GM21737 (cell line): Measurements from ENCODE around the gene SEC62.

ENCODE experiments used
- ATAC-seq: cut with Tn5 transposase; IDR thresholded peaks from one replicate; pipeline ENCODE4 v1.9.1; 2021; ENCODE audit warnings: mild to moderate bottlenecking, moderate library complexity; ENCODE audit not compliant: unreplicated experiment

SEC62 gene

DNA sequence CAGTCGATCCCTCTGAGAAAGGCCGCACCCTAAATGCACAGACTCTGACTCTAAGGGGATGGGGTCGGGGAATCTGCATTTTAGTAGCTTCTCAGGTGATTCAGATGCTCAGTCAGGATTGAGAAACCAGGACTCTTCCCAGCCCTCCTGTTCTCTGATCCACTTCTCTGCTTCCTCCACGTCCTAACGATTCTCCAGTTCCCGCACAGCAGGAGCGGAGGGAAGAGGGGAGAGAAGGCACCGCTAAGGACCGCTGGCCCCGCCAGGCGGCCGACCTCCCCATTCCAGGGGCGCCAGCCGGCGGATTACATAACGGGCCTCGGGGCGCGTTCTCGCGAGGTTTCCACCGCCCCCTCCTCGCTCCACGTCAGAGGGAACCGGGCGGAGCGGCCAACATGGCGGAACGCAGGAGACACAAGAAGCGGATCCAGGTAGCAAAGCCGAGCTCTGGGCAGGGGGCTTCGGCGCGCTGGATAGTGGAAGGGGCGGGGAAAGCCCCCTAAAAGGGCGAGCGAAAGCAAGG is at the start of gene SEC62:
Gene SEC62, plus strand, starts transcription at position 380 of the 523 bp plus-strand sequence. Its CDS starts 16 bp downstream, at position 396.
- ATAC-seq: peak; percentile 94

DNA sequence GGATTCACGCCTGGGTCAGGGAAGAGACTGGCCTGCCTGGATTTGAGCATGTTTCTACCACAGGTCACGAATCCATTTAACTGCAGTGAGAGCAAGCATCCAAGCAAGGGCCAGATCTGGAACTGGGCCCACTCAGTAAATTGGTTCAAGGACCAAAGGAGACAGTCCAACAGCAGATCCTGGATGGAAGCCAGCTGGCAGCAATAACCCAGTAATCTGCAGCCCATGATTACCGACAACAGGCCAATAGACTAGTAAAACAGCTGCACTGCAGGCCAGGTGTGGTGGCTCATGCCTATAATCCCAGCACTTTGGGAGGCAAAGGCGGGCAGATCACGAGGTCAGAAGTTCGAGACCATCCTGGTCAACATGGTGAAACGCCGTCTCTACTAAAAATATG is 43.4 kb upstream of the SEC62 start:
- no peak for ATAC-seq

DNA sequence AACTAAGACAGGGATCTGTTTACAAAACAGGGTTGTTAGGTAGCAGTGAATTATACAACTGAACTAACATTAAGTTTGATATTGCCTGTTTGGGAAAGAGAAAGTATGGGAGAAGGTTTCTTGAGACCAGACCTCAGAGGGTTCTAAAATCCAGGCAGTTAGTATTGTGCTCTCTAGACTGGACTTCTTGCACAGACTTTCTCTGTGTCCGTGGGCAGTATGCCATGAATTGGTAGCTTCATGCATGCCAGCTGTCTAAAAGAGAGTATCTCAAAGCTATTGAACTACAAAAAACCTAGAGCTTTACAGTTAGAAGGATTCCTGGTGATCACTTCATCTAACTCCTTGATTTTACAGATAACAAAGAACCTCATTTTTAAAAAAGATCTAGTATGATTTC is 42.8 kb upstream of the SEC62 start:
- no peak for ATAC-seq

DNA sequence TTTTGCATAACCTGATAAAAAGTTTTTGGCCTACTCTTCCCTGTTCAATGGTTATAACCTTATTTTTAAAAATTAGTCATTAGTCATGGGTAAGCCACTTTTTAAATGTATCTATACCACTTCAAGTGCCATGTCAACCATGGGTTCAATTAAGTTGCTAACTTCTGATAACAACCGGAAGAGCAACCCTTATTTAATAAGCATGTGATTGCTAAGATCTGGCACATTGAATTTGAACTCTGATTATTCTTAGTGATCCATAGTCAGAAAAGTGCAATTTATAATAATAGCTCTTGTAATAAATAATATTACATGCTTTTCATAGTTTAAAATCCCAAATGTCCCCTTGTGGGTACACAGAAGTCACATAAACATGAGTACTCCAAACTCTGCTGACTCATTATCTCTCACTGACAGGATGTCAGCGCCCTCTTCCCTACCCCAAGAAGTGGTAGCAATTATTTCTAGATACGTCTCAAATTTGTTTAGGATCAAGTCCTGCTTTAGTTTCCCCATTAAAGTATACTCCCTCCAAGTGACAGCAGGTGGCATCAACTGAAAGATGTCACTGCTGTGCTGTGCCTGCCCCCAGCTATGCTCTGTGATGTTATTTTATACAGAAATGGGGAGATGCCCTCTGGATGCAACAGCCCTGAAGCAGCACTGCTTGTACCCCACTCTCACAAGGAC is 36.6 kb upstream of the SEC62 start:
- no peak for ATAC-seq

GRCh38 chr3:169930843-169931242 is 35.8 kb upstream of the SEC62 start:
- ATAC-seq: no peak

- peak; percentile 94 for ATAC-seq
These were observed 34.7 kb upstream of the SEC62 start for GRCh38 chr3:169931747-169932520.

DNA sequence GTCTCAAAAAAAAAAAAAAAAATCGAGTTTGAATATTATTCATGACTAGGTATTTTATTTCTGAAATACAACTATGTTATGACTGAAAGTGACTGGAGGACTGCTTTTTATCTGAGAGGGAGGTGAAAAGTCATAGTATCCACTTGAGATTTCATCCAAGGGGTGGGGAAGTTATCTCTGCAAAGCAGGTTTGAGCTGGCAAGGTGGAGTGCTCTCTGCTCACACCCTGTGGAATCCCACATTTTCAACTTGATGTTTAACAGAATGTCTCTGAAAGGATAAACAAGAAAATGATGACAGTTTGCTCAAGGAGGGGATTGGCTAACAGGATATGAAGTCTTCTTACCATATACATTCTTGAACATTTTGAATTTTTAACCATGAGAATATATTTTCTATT is 27.3 kb upstream of the SEC62 start:
- ATAC-seq: no peak

DNA sequence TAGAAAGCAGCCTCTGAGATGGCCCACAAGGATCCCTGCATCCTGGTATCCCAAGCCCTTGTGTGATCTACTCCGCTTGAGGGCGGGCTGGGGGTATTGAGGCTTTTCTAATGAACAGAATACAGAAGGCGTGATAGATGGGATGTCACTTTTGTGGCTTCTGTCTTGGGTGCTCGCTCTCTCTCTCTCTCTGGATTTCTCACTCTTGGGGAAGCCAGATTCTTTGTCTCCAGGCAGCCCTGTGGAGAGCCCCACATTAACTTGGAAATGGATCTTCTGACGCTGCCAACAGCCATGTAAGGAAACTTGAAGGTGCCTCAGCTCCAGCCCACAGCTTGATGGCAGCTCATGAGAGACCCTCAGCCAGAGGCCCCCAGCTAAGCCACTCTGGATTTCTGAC is 26.9 kb upstream of the SEC62 start:
- ATAC-seq: no peak

DNA sequence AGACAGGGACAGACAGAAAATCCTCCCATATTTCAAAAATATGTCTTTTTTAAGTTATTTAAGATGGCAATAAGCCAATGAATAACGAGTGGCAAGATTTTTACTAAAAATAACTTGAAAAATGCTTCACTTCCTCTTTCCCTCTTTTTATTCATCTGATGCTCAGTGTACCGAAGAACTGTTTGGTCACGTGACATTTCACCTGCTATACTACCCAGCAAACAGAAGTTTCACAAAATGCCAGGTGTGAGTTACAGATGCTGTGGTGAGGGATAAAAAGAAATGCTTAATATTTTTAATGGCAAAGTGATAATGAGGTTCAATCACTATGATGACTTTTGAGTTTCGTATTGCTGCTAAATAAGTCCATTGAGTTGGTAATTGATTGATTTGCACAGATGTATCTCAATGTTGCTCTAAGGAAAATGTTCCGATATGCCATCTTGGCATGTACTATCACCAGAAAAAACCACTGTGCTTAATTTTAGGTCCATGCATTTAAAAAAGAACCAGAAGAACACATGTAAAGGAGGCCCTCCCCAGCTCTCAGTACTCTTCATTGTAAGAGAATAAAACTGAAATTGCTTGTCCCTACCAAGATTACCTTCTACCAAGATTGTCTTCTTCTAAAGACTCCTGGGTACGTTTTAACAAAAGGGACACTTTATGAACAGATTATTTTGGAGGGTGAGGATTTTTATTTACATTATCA is 26.0 kb upstream of the SEC62 start:
- peak; percentile 72 for ATAC-seq

- ATAC-seq: peak; percentile 82
These were observed 21.3 kb upstream of the SEC62 start for GRCh38 chr3:169945313-169945712.

DNA sequence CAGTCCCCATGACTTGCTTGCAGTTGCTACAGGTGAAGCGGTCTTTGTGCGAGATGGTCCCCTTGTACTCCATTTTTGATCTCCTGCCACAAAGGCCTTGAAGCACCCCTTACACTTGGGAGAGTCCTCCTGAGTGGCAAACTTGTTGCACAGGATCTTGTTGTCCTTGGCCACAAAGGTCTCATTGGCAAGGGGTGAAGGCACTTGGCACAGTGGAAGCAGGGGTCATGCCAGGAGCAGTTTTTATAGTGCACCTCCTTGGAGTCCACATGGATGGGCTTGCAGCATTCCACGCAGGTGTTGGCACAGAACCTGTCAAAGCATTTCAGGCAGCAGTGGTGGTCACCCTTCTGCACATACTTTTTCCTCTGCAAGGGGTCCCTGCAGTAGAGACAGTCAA is 20.3 kb upstream of the SEC62 start:
- no peak for ATAC-seq

GRCh38 chr3:169948559-169949448 is 17.8 kb upstream of the SEC62 start:
- no peak for ATAC-seq

GRCh38 chr3:169952045-169952444 is 14.6 kb upstream of the SEC62 start:
- ATAC-seq: no peak

DNA sequence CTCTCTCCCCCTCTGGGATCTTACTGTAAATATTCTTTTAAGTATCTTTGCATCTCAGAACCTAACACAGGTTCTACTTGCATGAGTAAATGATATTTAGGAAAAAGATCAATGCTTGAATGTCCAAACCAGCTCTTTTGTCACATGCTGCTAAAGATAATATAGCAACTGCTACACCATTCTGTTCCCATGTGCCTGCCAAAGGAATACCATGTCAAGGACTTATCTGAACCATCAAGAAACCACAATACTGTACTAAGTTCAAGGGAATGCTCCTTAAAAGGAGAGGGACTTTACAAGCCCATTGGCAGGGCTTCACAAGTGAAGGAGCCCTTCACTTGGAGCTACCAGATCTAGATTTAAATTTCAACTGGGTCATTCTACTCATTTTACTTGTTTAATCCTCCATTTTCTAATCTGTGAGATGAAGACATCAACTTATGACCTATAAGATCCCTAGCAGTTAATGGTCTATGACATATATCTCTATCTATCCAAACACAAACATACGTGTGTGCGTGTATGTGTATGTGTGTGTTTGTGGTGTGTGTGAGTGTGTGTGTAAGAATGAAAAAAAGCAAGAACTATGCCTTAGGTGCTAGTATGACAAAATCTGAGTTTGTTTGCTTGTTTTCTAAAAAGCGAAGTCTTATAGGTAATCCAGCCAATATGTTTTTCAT is 13.0 kb upstream of the SEC62 start:
- peak; percentile 34 for ATAC-seq

DNA sequence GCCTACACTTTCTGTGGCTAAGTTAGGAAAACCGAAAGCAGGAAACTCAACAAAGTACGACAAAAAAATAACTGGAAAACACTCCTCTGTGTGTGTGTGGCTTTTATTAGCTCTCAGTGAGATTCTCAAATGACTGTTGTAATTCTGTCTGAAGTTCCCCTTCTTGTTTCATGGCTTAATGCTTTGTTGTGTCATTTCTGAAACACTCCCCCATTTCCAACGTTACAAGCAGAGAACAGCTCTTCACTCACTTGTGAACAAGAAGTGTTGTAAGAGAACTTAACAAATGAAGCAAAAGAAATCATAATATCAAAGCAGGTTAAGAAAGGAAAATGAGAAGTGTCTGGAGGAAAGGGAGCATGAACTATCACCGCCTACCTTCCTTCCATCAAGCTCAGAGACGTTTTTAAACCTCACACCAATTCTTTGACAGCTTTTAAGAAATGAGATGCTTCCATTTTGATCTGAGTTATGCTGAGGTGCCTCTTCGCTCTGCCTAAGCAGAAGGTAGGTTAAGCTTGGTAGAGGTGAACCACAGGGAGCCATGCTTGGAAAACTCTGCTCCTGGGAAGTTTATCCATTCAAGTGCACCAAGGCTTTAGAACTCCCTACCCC is 12.4 kb upstream of the SEC62 start:
- peak; percentile 60 for ATAC-seq

GRCh38 chr3:169955406-169955805 is 11.2 kb upstream of the SEC62 start:
- no peak for ATAC-seq

DNA sequence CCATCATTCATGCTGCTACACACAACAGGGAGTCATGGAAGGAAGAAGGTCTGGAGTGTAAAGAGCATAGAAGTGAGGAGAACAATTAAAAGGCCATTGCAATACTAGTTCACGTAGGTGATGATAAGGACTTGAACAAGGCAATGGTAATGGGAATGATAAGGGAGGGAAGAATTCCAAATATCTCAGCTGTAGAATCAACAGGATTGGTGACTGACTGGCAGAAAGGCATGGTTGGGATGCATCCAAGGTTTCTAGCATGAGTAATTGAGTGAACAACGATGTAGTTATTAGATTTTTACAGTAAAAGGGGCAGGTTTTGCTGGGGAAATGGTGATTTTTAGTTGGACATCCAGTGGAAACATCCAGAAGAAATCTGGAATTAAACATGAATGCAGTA is 2.4 kb upstream of the SEC62 start:
- ATAC-seq: no peak

GRCh38 chr3:169965562-169966427 is 812 bp upstream of the SEC62 start:
- ATAC-seq: no peak
